Keratinocyte (primary cell): ENCODE results near the gene KNOP1. TPM values are rescaled to one million over a fixed set of nuclear protein-coding genes. Genes with fewer than 3 reads are reported as not detected.

Experiments used
- DNase-seq: peaks from one replicate; pipeline ENCODE4 v3.0.0-alpha.2; 2011; ENCODE audit warnings: low read depth, missing footprints, low spot score
- FAIRE-seq: peaks from 2 replicates; lab custom pipeline; 2011; peaks lifted over from hg19 to GRCh38; lab: Jason Lieb, UNC
- H2AFZ ChIP-seq: 2 replicates; pipeline ENCODE4 v1.6.0; 2012; ENCODE audit warnings: low read length, control low read depth, inconsistent platforms; ENCODE audit not compliant: control insufficient read depth
- H3K27ac ChIP-seq: 2 replicates; pipeline ENCODE4 v1.5.1; 2011; ENCODE audit warnings: low read length; ENCODE audit not compliant: control insufficient read depth, insufficient read depth
- H3K27me3 ChIP-seq: 3 replicates; pipeline ENCODE4 v1.6.0; 2011; ENCODE audit warnings: low read length; ENCODE audit not compliant: control insufficient read depth, insufficient read depth; ENCODE audit errors: extremely low read depth
- H3K36me3 ChIP-seq, 2 experiments: 2 replicates in 1 of 2; 3 replicates in 1 of 2; pipeline ENCODE4 v1.5.1; 2011; ENCODE audit warnings: low read length in 2 of 2, mild to moderate bottlenecking in 1 of 2; ENCODE audit not compliant: control insufficient read depth in 2 of 2, insufficient read depth in 2 of 2; ENCODE audit errors: extremely low read depth in 1 of 2
- H3K4me1 ChIP-seq: 3 replicates; pipeline ENCODE4 v1.5.1; 2011; ENCODE audit warnings: low read length; ENCODE audit not compliant: control insufficient read depth, insufficient read depth; ENCODE audit errors: extremely low read depth
- H3K4me2 ChIP-seq: 3 replicates; pipeline ENCODE4 v1.6.0; 2011; ENCODE audit warnings: low read depth, low read length; ENCODE audit not compliant: control insufficient read depth, insufficient read depth; ENCODE audit errors: extremely low read depth
- H3K4me3 ChIP-seq, 3 experiments: fragments of 200-600 bp in 1 of 3; sonication (generic) in 1 of 3; 2 replicates in 2 of 3; 3 replicates in 1 of 3; pipeline ENCODE4 v1.5.1; 2011 to 2016; ENCODE audit warnings: low read length in 3 of 3, mild to moderate bottlenecking in 3 of 3, control low read depth in 2 of 3, inconsistent platforms in 1 of 3, low read depth in 1 of 3, mixed read lengths in 1 of 3, mixed run types in 1 of 3, moderate library complexity in 1 of 3; ENCODE audit not compliant: control insufficient read depth in 2 of 3, insufficient read depth in 2 of 3; ENCODE audit errors: extremely low read depth in 1 of 3
- H3K79me2 ChIP-seq: 2 replicates; pipeline ENCODE4 v1.6.0; 2012; ENCODE audit warnings: low read length; ENCODE audit not compliant: control insufficient read depth, insufficient read depth
- H3K9ac ChIP-seq: 3 replicates; pipeline ENCODE4 v1.6.0; 2011; ENCODE audit warnings: low read length; ENCODE audit not compliant: control insufficient read depth, insufficient read depth; ENCODE audit errors: extremely low read depth
- H3K9me1 ChIP-seq: 3 replicates; pipeline ENCODE4 v1.6.0; 2011; ENCODE audit warnings: low read length; ENCODE audit not compliant: control insufficient read depth, insufficient read depth; ENCODE audit errors: extremely low read depth
- H3K9me3 ChIP-seq: 2 replicates; pipeline ENCODE4 v1.5.1; 2012; ENCODE audit warnings: low read depth, low read length; ENCODE audit not compliant: control insufficient read depth
- H4K20me1 ChIP-seq: 3 replicates; pipeline ENCODE4 v1.6.0; 2011; ENCODE audit warnings: low read length; ENCODE audit not compliant: control insufficient read depth, insufficient read depth; ENCODE audit errors: extremely low read depth
- CTCF ChIP-seq, 3 experiments: IDR thresholded peaks in 1 of 3; conservative IDR thresholded peaks in 1 of 3; optimal IDR thresholded peaks in 1 of 3; 2 replicates in 2 of 3; 3 replicates in 1 of 3; pipeline versions ENCODE3 to v1.5.1; 2011; ENCODE audit warnings: low read length in 3 of 3, mild to moderate bottlenecking in 3 of 3, moderate library complexity in 2 of 3, control low read depth in 1 of 3, inconsistent platforms in 1 of 3; ENCODE audit not compliant: insufficient read depth in 2 of 3; ENCODE audit errors: extremely low read depth in 1 of 3
- EZH2 ChIP-seq: IDR thresholded peaks from one replicate; pipeline ENCODE4 v1.6.1; 2012; ENCODE audit warnings: inconsistent platforms, mild to moderate bottlenecking, low read length, moderate library complexity
- dilution Hi-C: fragments of 300-500 bp; cut with MboI; formaldehyde crosslinking; loops from one replicate; pipeline ENCODE4 v1.7.0; 2020; ENCODE audit warnings: low sequenced_read_pairs; ENCODE audit not compliant: extremely low pct_ligation_motif_present
- polyA plus RNA-seq, 5 experiments: library from polyadenylated mRNA; depleted of rRNA in 3 of 5; stranded (reverse) in 3 of 5; stranded (forward) in 1 of 5; unstranded in 1 of 5; fragments of >200 nt; gene quantifications; 1 replicate in 1 of 5; 2 replicates in 3 of 5; 3 replicates in 1 of 5; pipeline versions ENCODE4 v1.2.1 to v1.2.3, GENCODE V29; 2011 to 2012; ENCODE audit warnings: missing spikeins in 2 of 5, low read depth in 1 of 5, low replicate concordance in 1 of 5

The KNOP1 gene
- polyA plus RNA-seq, 1 donor (not counting 4 experiments of a cell fraction or from before 2014, with no cell fraction given), result 19.8 TPM

GRCh38 chr16:19741354-19741753 lies 23.3 kb upstream of the KNOP1 start:
- Histone ChIP-seq H3K36me3 (peaks cover 0 to 2% of the 10 kb centered on the region in 2 experiments), H3K27me3 (no peaks in the 10 kb centered on the region), H3K9ac (no peak overlapping the region), H4K20me1 (no peaks in the 10 kb centered on the region), H3K27ac (no peak overlapping the region), H3K4me3 (no peak overlapping the region), H3K4me2 (no peak overlapping the region), H2AFZ (no peak overlapping the region), H3K79me2 (no peaks in the 10 kb centered on the region), H3K4me1 (no peaks in the 10 kb centered on the region), H3K9me1 (no peaks in the 10 kb centered on the region), H3K9me3 (no peaks in the 10 kb centered on the region)
- DNase-seq (no peak), FAIRE-seq (no peak)
- dilution Hi-C loops, result no loop called here
- no peak for TF ChIP-seq CTCF (optimal IDR thresholded peaks at IDR 0.05 in 1 of 3, IDR thresholded peaks at IDR 0.05 in 1 of 3, conservative IDR thresholded peaks at IDR 0.05 in 1 of 3; ENCODE audit: extremely low read depth in 1 of 3, insufficient read depth in 2 of 3, low read length in 3 of 3)
- TF ChIP-seq EZH2, result no peak

- Histone ChIP-seq H2AFZ (no peak overlapping the region), H3K36me3 (peaks cover 2 to 4% of the 10 kb centered on the region in 2 experiments), H3K79me2 (no peaks in the 10 kb centered on the region), H3K9me1 (no peaks in the 10 kb centered on the region), H3K27me3 (no peaks in the 10 kb centered on the region), H4K20me1 (no peaks in the 10 kb centered on the region), H3K27ac (no peak overlapping the region), H3K4me3 (no peak overlapping the region), H3K4me2 (no peak overlapping the region), H3K9ac (no peak overlapping the region), H3K9me3 (no peaks in the 10 kb centered on the region), H3K4me1 (no peaks in the 10 kb centered on the region)
- no peak for FAIRE-seq
- TF ChIP-seq EZH2 (no peak), CTCF (optimal IDR thresholded peaks at IDR 0.05 in 1 of 3, IDR thresholded peaks at IDR 0.05 in 1 of 3, conservative IDR thresholded peaks at IDR 0.05 in 1 of 3; ENCODE audit: extremely low read depth in 1 of 3, insufficient read depth in 2 of 3, low read length in 3 of 3) (no peak)
- DNase-seq, result no peak
- dilution Hi-C loops, result no loop called here
These were observed 19.4 kb upstream of the KNOP1 start for GRCh38 chr16:19737306-19738038.
